H1 (cell line): ENCODE data around the gene DTD1. TPM values are rescaled to one million over a fixed set of nuclear protein-coding genes. Genes with fewer than 3 reads are reported as not detected.

Source experiments
- CTCF ChIA-PET: fragments of 300-600 bp; sonication (Branson Sonifier 250); formaldehyde crosslinking; loops from one replicate; lab custom pipeline; 2021; ENCODE audit not compliant: partially characterized antibody; lab: Charles Lee
- POLR2A ChIA-PET: fragments of 300-600 bp; sonication (Branson Sonifier 250); formaldehyde crosslinking; loops from one replicate; lab custom pipeline; 2021; ENCODE audit warnings: inconsistent platforms; ENCODE audit not compliant: partially characterized antibody; lab: Charles Lee
- DNase-seq, 2 experiments: peaks; one replicate each; pipeline versions ENCODE4 v3.0.0 to v3.0.0-alpha.2; 2010 to 2022; ENCODE audit warnings: low spot score in 2 of 2, low read depth in 1 of 2, mixed read lengths in 1 of 2
- FAIRE-seq: peaks from 2 replicates; lab custom pipeline; 2011; peaks lifted over from hg19 to GRCh38; lab: Jason Lieb, UNC
- H2AFZ ChIP-seq: 2 replicates; pipeline ENCODE4 v1.8.1; 2012; ENCODE audit warnings: low read length, inconsistent platforms
- H2AK5ac ChIP-seq: 2 replicates; pipeline ENCODE4 v1.6.1; 2013; ENCODE audit warnings: low read depth, low read length
- H2BK120ac ChIP-seq: replicated peaks from 2 replicates; pipeline ENCODE3; 2013; ENCODE audit warnings: low read depth, low read length, inconsistent platforms
- H2BK12ac ChIP-seq: 2 replicates; pipeline ENCODE4 v1.6.1; 2013; ENCODE audit warnings: low read depth, low read length
- H2BK15ac ChIP-seq: 2 replicates; pipeline ENCODE4 v1.6.1; 2013; ENCODE audit warnings: low read length
- H2BK20ac ChIP-seq: 2 replicates; pipeline ENCODE4 v1.6.1; 2013; ENCODE audit warnings: low read length
- H2BK5ac ChIP-seq: 2 replicates; pipeline ENCODE4 v1.6.1; 2013; ENCODE audit warnings: low read depth, low read length
- H3K14ac ChIP-seq: 2 replicates; pipeline ENCODE4 v1.6.1; 2013; ENCODE audit warnings: inconsistent platforms; ENCODE audit not compliant: insufficient read length
- H3K18ac ChIP-seq: 2 replicates; pipeline ENCODE4 v1.6.1; 2013; ENCODE audit warnings: low read length; ENCODE audit errors: extremely low read depth
- H3K23ac ChIP-seq: 2 replicates; pipeline ENCODE4 v1.6.1; 2013; ENCODE audit warnings: inconsistent platforms; ENCODE audit not compliant: insufficient read length
- H3K23me2 ChIP-seq: 2 replicates; pipeline ENCODE4 v1.6.1; 2013; ENCODE audit warnings: low read depth, low read length
- H3K27ac ChIP-seq: 2 replicates; pipeline ENCODE4 v1.6.1; 2011; ENCODE audit warnings: low read depth, low read length, inconsistent platforms
- H3K27me3 ChIP-seq, 4 experiments: replicated peaks in 1 of 4; 1 replicate in 1 of 4; 2 replicates in 3 of 4; pipeline versions ENCODE4 v1.6.1 to v1.8.1; 2011 to 2013; ENCODE audit warnings: low read length in 3 of 4, mild to moderate bottlenecking in 3 of 4, inconsistent platforms in 2 of 4, mixed read lengths in 2 of 4, moderate library complexity in 1 of 4; ENCODE audit not compliant: control insufficient read depth in 3 of 4, insufficient read depth in 3 of 4; ENCODE audit errors: extremely low read depth in 1 of 4
- H3K36me3 ChIP-seq, 4 experiments: 2 replicates each; pipeline versions ENCODE4 v1.6.1 to v1.8.1; 2011 to 2013; ENCODE audit warnings: mild to moderate bottlenecking in 4 of 4, low read length in 3 of 4, moderate library complexity in 2 of 4, control low read depth in 1 of 4, inconsistent platforms in 1 of 4; ENCODE audit not compliant: insufficient read depth in 4 of 4, control insufficient read depth in 2 of 4
- H3K4ac ChIP-seq: replicated peaks from 2 replicates; pipeline ENCODE3; 2013; ENCODE audit warnings: low read length, low read depth, mixed read lengths, inconsistent platforms; ENCODE audit not compliant: insufficient read length
- H3K4me1 ChIP-seq, 4 experiments: replicated peaks in 1 of 4; 1 replicate in 1 of 4; 2 replicates in 3 of 4; pipeline versions ENCODE4 v1.6.1 to v1.8.1; 2011 to 2013; ENCODE audit warnings: low read length in 3 of 4, inconsistent platforms in 2 of 4, mixed read lengths in 1 of 4; ENCODE audit not compliant: insufficient read depth in 4 of 4, control insufficient read depth in 3 of 4
- H3K4me2 ChIP-seq, 2 experiments: 2 replicates each; pipeline versions ENCODE4 v1.6.1 to v1.8.1; 2011 to 2013; ENCODE audit warnings: low read depth in 2 of 2, low read length in 2 of 2, control low read depth in 1 of 2, inconsistent platforms in 1 of 2, mild to moderate bottlenecking in 1 of 2; ENCODE audit not compliant: insufficient read depth in 1 of 2
- H3K4me3 ChIP-seq, 4 experiments: fragments of 200-600, 300-600 bp in 1 of 4; sonication (generic), shearing (Covaris generic), sonication (Bioruptor Twin) in 1 of 4; 2 replicates each; pipeline versions ENCODE4 v1.5.1 to v1.8.1; 2011 to 2016; ENCODE audit warnings: low read length in 4 of 4, low read depth in 3 of 4, control low read depth in 2 of 4, inconsistent platforms in 2 of 4, mild to moderate bottlenecking in 2 of 4, mixed read lengths in 1 of 4, moderate library complexity in 1 of 4; ENCODE audit not compliant: insufficient read depth in 2 of 4; ENCODE audit errors: extremely low read depth in 1 of 4
- H3K56ac ChIP-seq: replicated peaks from 2 replicates; pipeline ENCODE3; 2013; ENCODE audit warnings: low read depth, mild to moderate bottlenecking, mixed read lengths, low read length, inconsistent platforms; ENCODE audit not compliant: insufficient read length
- H3K79me1 ChIP-seq: 2 replicates; pipeline ENCODE4 v1.6.1; 2013; ENCODE audit warnings: low read depth, low read length, control low read depth
- H3K79me2 ChIP-seq, 2 experiments: 2 replicates each; pipeline versions ENCODE4 v1.6.1 to v1.8.1; 2012 to 2013; ENCODE audit warnings: low read length in 2 of 2, mild to moderate bottlenecking in 2 of 2, inconsistent platforms in 1 of 2; ENCODE audit not compliant: insufficient read depth in 2 of 2, control insufficient read depth in 1 of 2
- H3K9ac ChIP-seq, 4 experiments: replicated peaks in 1 of 4; 1 replicate in 1 of 4; 2 replicates in 3 of 4; pipeline versions ENCODE4 v1.6.1 to v1.8.1; 2011 to 2013; ENCODE audit warnings: low read depth in 3 of 4, low read length in 3 of 4, control low read depth in 2 of 4, mild to moderate bottlenecking in 2 of 4, moderate library complexity in 2 of 4, inconsistent platforms in 1 of 4; ENCODE audit errors: extremely low read depth in 1 of 4
- H3K9me3 ChIP-seq, 2 experiments: 2 replicates each; pipeline versions ENCODE4 v1.6.1 to v1.8.1; 2012 to 2013; ENCODE audit warnings: mild to moderate bottlenecking in 2 of 2, moderate library complexity in 2 of 2, control low read depth in 1 of 2, inconsistent platforms in 1 of 2, low read depth in 1 of 2, low read length in 1 of 2, mixed read lengths in 1 of 2; ENCODE audit not compliant: insufficient read depth in 2 of 2
- H4K20me1 ChIP-seq, 2 experiments: replicated peaks in 1 of 2; 2 replicates each; pipeline versions ENCODE3 to v1.8.1; 2011 to 2013; ENCODE audit warnings: inconsistent platforms in 2 of 2, low read length in 2 of 2, mild to moderate bottlenecking in 1 of 2; ENCODE audit not compliant: insufficient read depth in 2 of 2, control insufficient read depth in 1 of 2
- H4K5ac ChIP-seq: 2 replicates; pipeline ENCODE4 v1.6.1; 2013; ENCODE audit warnings: low read length, low read depth, mixed read lengths, inconsistent platforms; ENCODE audit not compliant: insufficient read length
- H4K8ac ChIP-seq: 2 replicates; pipeline ENCODE4 v1.8.0; 2013; ENCODE audit warnings: mild to moderate bottlenecking, moderate library complexity, low read length, inconsistent platforms; ENCODE audit not compliant: insufficient read depth; ENCODE audit errors: extremely low read depth
- H4K91ac ChIP-seq: replicated peaks from 2 replicates; pipeline ENCODE3; 2013; ENCODE audit warnings: low read length, mixed read lengths, inconsistent platforms; ENCODE audit not compliant: insufficient read length
- ASH2L ChIP-seq: fragments of 200-600, 300-600 bp; sonication (generic); IDR thresholded peaks from one replicate; pipeline ENCODE4 v1.7.1; 2017; ENCODE audit warnings: low read length
- CEBPB ChIP-seq: IDR thresholded peaks from 2 replicates; pipeline ENCODE4 v1.6.1; 2012; ENCODE audit warnings: low read depth, low read length
- CHD2 ChIP-seq: IDR thresholded peaks from 2 replicates; pipeline ENCODE4 v1.6.1; 2012; ENCODE audit warnings: low read length, improper control_type of control experiment
- CREB1 ChIP-seq: IDR thresholded peaks from 2 replicates; pipeline ENCODE4 v1.6.1; 2012; ENCODE audit warnings: inconsistent platforms
- JUND ChIP-seq: IDR thresholded peaks from 2 replicates; pipeline ENCODE4 v1.6.1; 2011; ENCODE audit warnings: mild to moderate bottlenecking, improper control_type of control experiment, low read length
- KDM4A ChIP-seq: IDR thresholded peaks from one replicate; pipeline ENCODE4 v1.7.1; 2012; ENCODE audit warnings: low read depth, mild to moderate bottlenecking, moderate library complexity, low read length, inconsistent platforms; ENCODE audit not compliant: severe bottlenecking
- KDM5A ChIP-seq: fragments of 200-600 bp; IDR thresholded peaks from 2 replicates; pipeline ENCODE4 v1.7.1; 2012; ENCODE audit warnings: mild to moderate bottlenecking, low read length, inconsistent platforms, mixed read lengths
- MAFK ChIP-seq: IDR thresholded peaks from 2 replicates; pipeline ENCODE4 v1.6.1; 2012; ENCODE audit warnings: low read depth, mild to moderate bottlenecking, improper control_type of control experiment, low read length
- RXRA ChIP-seq: IDR thresholded peaks from 2 replicates; pipeline ENCODE4 v1.6.1; 2011; ENCODE audit warnings: low read depth, mild to moderate bottlenecking, low read length, moderate library complexity; ENCODE audit not compliant: insufficient read depth
- SIX5 ChIP-seq: IDR thresholded peaks from 2 replicates; pipeline ENCODE4 v1.6.1; 2011; ENCODE audit warnings: mild to moderate bottlenecking, low read depth, low read length
- SRF ChIP-seq: IDR thresholded peaks from 2 replicates; pipeline ENCODE4 v1.6.1; 2011; ENCODE audit warnings: mild to moderate bottlenecking, low read depth, low read length, moderate library complexity
- TBP ChIP-seq: IDR thresholded peaks from 2 replicates; pipeline ENCODE4 v1.6.1; 2011; ENCODE audit warnings: low read depth, low read length, improper control_type of control experiment
- WGBS, 2 experiments: shearing (Covaris generic) in 1 of 2; methylation state at CpG; one replicate each; pipeline versions ENCODE4 v1.1.6 to v1.1.7; 2013 to 2015; ENCODE audit warnings: low lambda C conversion rate in 2 of 2, mixed read lengths in 2 of 2, inconsistent platforms in 1 of 2, low coverage in 1 of 2, missing lambda C conversion rate in 1 of 2; ENCODE audit not compliant: insufficient replicate concordance in 2 of 2, insufficient coverage in 1 of 2, insufficient read length in 1 of 2; ENCODE audit errors: extremely low coverage in 1 of 2, missing lambda C conversion rate in 1 of 2; 5-methylcytosine and 5-hydroxymethylcytosine counted together
- polyA plus RNA-seq, 7 experiments: library from polyadenylated mRNA; depleted of rRNA in 3 of 7; stranded (reverse) in 5 of 7; unstranded in 2 of 7; fragments of >200 nt in 5 of 7; fragments of 200-250 nt in 2 of 7; gene quantifications; 1 replicate in 5 of 7; 2 replicates in 1 of 7; 4 replicates in 1 of 7; pipeline versions ENCODE4 v1.2.1 to v1.2.3, GENCODE V29; 2011 to 2013; ENCODE audit warnings: missing spikeins in 2 of 7, mixed read lengths in 2 of 7
- total RNA-seq: library from RNA; stranded (reverse); fragmentation: NEBNext Ultra II Directional; extraction: Animal tissue kit (Norgen Biotek cat#: 25700); gene quantifications from 2 replicates; pipeline ENCODE4 v1.2.1, GENCODE V29; 2021

Gene DTD1
- total and polyA plus RNA-seq, 2 of the 8 experiments (the other 6 are each of a cell fraction or from before 2014, with no cell fraction given), result 49.7 to 66.6 TPM

- DNase-seq, result no peak
These were observed 146.8 kb downstream of the DTD1 start for GRCh38 chr20:18734525-18735189.

More at GRCh38 chr20:18734525-18735189, 146.8 kb downstream of the DTD1 start:
- Histone ChIP-seq H3K14ac (no peak overlapping the region), H4K20me1 (no peaks in the 10 kb centered on the region), H3K27me3 (no peaks in the 10 kb centered on the region), H3K4me2 (no peak overlapping the region), H2AK5ac (no peak overlapping the region), H3K4ac (no peak overlapping the region), H3K4me1 (peaks cover 0 to 2% (median under 1%) of the 10 kb centered on the region in 4 experiments; a peak in 2 of 7 replicates), H2AFZ (no peak overlapping the region), H3K79me2 (no peaks in the 10 kb centered on the region), H2BK20ac (no peak overlapping the region), H3K23ac (no peak overlapping the region), H3K9ac (no peak overlapping the region), H2BK120ac (no peak overlapping the region), H3K27ac (no peak overlapping the region), H3K9me3 (no peaks in the 10 kb centered on the region), H3K36me3 (no peaks in the 10 kb centered on the region), H4K5ac (no peak overlapping the region), H3K4me3 (no peak overlapping the region), H2BK15ac (no peak overlapping the region), H2BK12ac (no peak overlapping the region), H4K91ac (no peak overlapping the region), H3K79me1 (peaks cover 9% of the 10 kb centered on the region; the same call in 1 of the 2 replicates), H3K18ac (no peak overlapping the region), H2BK5ac (no peak overlapping the region), H4K8ac (no peak overlapping the region), H3K56ac (no peak overlapping the region), H3K23me2 (no peaks in the 10 kb centered on the region)
- CTCF ChIA-PET, result interaction anchor here (1.4 kb wide), 1 partner anchor 10 kb away, joined by 4 read pairs; no protein-coding TSS in a partner anchor
- WGBS, 2 experiments, result 94% methylated on average over 6 of the region's 6 CpGs; no CpG with 5 or more reads in 1 of the 2 experiments
- FAIRE-seq, result no peak
- POLR2A ChIA-PET, result no interaction called here
- TF ChIP-seq CREB1, result no peak
- no peak for TF ChIP-seq CEBPB
- TF ChIP-seq KDM5A, result no peak
- no peak for TF ChIP-seq RXRA
- TF ChIP-seq CHD2, result no peak
- no peak for TF ChIP-seq SIX5
- TF ChIP-seq JUND, result no peak
- no peak for TF ChIP-seq KDM4A
- TF ChIP-seq TBP, result no peak
- no peak for TF ChIP-seq SRF
- no peak for TF ChIP-seq MAFK
- TF ChIP-seq ASH2L, result no peak
